ENCODE data around the gene SLC43A2.

SLC43A2 gene

GRCh38 chr17:1644493-1645206 is 16.0 kb upstream of the SLC43A2 start:
- no peak for DNase-seq

GRCh38 chr17:1643999-1644492 is 15.4 kb upstream of the SLC43A2 start:
- DNase-seq, result peak in 1 of 58 donors; percentile 9

- DNase-seq, result peak in 3 of 58 donors; percentile 21 to 25 (median 22)
Measured at GRCh38 chr17:1643293-1643998, 14.8 kb upstream of the SLC43A2 start.

GRCh38 chr17:1641065-1641403 is 12.4 kb upstream of the SLC43A2 start:
- DNase-seq, result peak in 1 of 58 donors; percentile 27

GRCh38 chr17:1640329-1641064 is 11.9 kb upstream of the SLC43A2 start:
- DNase-seq, result peak in 25 of 58 donors; percentile 4 to 77 (median 43)

GRCh38 chr17:1639549-1640180 is 11.0 kb upstream of the SLC43A2 start:
- DNase-seq, result peak in 10 of 58 donors; percentile 19 to 53 (median 34)

- no peak for DNase-seq
Measured at GRCh38 chr17:1638624-1639300, 10.1 kb upstream of the SLC43A2 start.

GRCh38 chr17:1638171-1638590 is 9.5 kb upstream of the SLC43A2 start:
- peak in 1 of 58 donors; percentile 17 for DNase-seq

- DNase-seq, result no peak
Measured at GRCh38 chr17:1636732-1637285, 8.2 kb upstream of the SLC43A2 start.

- DNase-seq, result no peak
Measured at GRCh38 chr17:1635675-1636465, 7.2 kb upstream of the SLC43A2 start.

- DNase-seq, result no peak
Measured at GRCh38 chr17:1634841-1635650, 6.4 kb upstream of the SLC43A2 start.

GRCh38 chr17:1630662-1631061 is 2.0 kb upstream of the SLC43A2 start:
- no peak for DNase-seq

GRCh38 chr17:1629504-1630310 is 1.1 kb upstream of the SLC43A2 start:
- peak in 31 of 58 donors; percentile 12 to 65 (median 31) for DNase-seq

GRCh38 chr17:1628856-1629503 is 346 bp upstream of the SLC43A2 start:
- peak; percentile 73 to 98 (median 96) for DNase-seq

- DNase-seq, result peak in 16 of 58 donors; percentile 13 to 47 (median 32)
Measured at GRCh38 chr17:1627182-1627981, 1.3 kb downstream of the SLC43A2 start.

- no peak for DNase-seq
Measured at GRCh38 chr17:1626333-1626732, 2.3 kb downstream of the SLC43A2 start.
